PC-9 (cell line): ENCODE data around the gene FGD5. TPM values are rescaled to one million over a fixed set of nuclear protein-coding genes. Genes with fewer than 3 reads are reported as not detected.

Experiments used
- BruUV-seq: library from RNA; stranded (reverse); fragments of 400-500 nt; replicated peaks from 2 replicates; lab custom pipeline; 2021; lab: Mats Ljungman, UMichigan
- CTCF ChIA-PET: fragments of 300-600 bp; sonication (Branson Sonifier 250); formaldehyde crosslinking; loops from one replicate; lab custom pipeline; 2022; ENCODE audit warnings: antibody characterized with exemption; lab: Charles Lee
- POLR2A ChIA-PET: fragments of 300-600 bp; sonication (Branson Sonifier 250); formaldehyde crosslinking; loops from one replicate; lab custom pipeline; 2022; ENCODE audit warnings: antibody characterized with exemption; ENCODE audit not compliant: unreplicated experiment; lab: Charles Lee
- DNase-seq, 2 experiments: peaks; one replicate each; pipeline versions ENCODE4 v3.0.0 to v3.0.0-alpha.2; 2015 to 2022; ENCODE audit warnings: mixed read lengths in 1 of 2
- H2AFZ ChIP-seq: fragments of 200-600 bp; sonication (generic); 2 replicates; pipeline ENCODE4 v1.8.1; 2017; ENCODE audit warnings: antibody characterized with exemption
- H3F3A ChIP-seq: fragments of 200-600 bp; sonication (generic); 2 replicates; pipeline ENCODE4 v1.8.1; 2017; ENCODE audit warnings: antibody characterized with exemption, mild to moderate bottlenecking, low read depth; ENCODE audit not compliant: insufficient read depth
- H3K27ac ChIP-seq: fragments of 200-600 bp; sonication (generic); 2 replicates; pipeline ENCODE4 v1.6.1; 2016; ENCODE audit warnings: mixed run types
- H3K27me3 ChIP-seq: fragments of 200-600 bp; sonication (generic); 2 replicates; pipeline ENCODE4 v1.6.1; 2016; ENCODE audit warnings: low read depth, mixed run types; ENCODE audit not compliant: insufficient read depth
- H3K36me3 ChIP-seq: fragments of 200-600 bp; sonication (generic); 2 replicates; pipeline ENCODE4 v1.6.1; 2016; ENCODE audit warnings: low read depth, mixed run types
- H3K4me1 ChIP-seq: fragments of 200-600 bp; sonication (generic); replicated peaks from 2 replicates; pipeline ENCODE4 v1.6.1; 2016; ENCODE audit warnings: mixed run types; ENCODE audit not compliant: insufficient read depth
- H3K4me2 ChIP-seq: fragments of 200-600 bp; sonication (generic); 2 replicates; pipeline ENCODE4 v1.6.1; 2017; ENCODE audit warnings: mixed run types
- H3K4me3 ChIP-seq: fragments of 200-600 bp; sonication (generic); 2 replicates; pipeline ENCODE4 v1.6.1; 2016; ENCODE audit warnings: mixed run types
- H3K79me2 ChIP-seq: fragments of 200-600 bp; sonication (generic); 2 replicates; pipeline ENCODE4 v1.6.1; 2017; ENCODE audit warnings: low read depth, mixed run types
- H3K9me2 ChIP-seq: fragments of 200-600 bp; sonication (generic); 2 replicates; pipeline ENCODE4 v1.8.1; 2017; ENCODE audit warnings: mild to moderate bottlenecking; ENCODE audit not compliant: insufficient read depth
- H3K9me3 ChIP-seq: fragments of 200-600 bp; sonication (generic); 2 replicates; pipeline ENCODE4 v1.8.1; 2016; ENCODE audit warnings: low read depth; ENCODE audit not compliant: insufficient read depth
- H4K20me1 ChIP-seq: fragments of 200-600 bp; sonication (generic); 2 replicates; pipeline ENCODE4 v1.8.1; 2017; ENCODE audit not compliant: insufficient read depth
- EZH2 ChIP-seq: fragments of 200-600 bp; sonication (generic); IDR thresholded peaks from 2 replicates; pipeline ENCODE4 v1.8.0; 2017; ENCODE audit warnings: antibody characterized with exemption, low read depth
- intact Hi-C: fragments of 100-400 bp; cut with micrococcal nuclease; formaldehyde crosslinking; loops from one replicate; pipeline ENCODE4 v1.10.0; 2022; ENCODE audit not compliant: unreplicated experiment
- total RNA-seq: library from RNA; stranded (reverse); gene quantifications from 2 replicates; pipeline ENCODE4 v1.2.3, GENCODE V29; 2021
- TF ChIP-seq, protein P1 (sequence below): fragments of 200-600 bp; sonication (generic); conservative IDR thresholded peaks from 2 replicates; pipeline ENCODE4 v1.6.1; 2017; ENCODE audit warnings: mixed run types, antibody characterized with exemption, mild to moderate bottlenecking, moderate library complexity

FGD5 gene
- total RNA-seq, 1 experiment from 2014 or later = not detected

DNA sequence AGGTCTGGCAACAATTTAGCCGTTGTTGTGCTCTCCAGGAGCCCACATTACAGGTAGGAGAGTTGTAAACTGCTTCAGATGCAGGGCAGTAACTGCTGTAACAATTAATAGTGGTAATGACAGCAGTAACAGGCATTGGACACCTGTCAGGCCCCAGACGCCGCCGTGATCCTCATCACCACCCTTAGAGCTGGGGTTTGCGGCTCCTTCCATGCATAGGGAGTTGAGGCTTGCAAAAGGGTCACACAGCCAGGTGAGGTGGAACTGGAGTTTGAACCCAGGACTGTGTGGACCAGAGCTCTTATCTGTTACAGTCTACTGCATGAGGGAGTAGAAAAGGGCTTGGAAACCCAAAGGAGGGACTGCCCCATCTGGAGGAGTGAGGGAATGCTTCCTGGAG lies 101.8 kb downstream of the FGD5 start:
- BruUV-seq = no TSS peak
- Histone ChIP-seq H2AFZ (no peak overlapping the region), H4K20me1 (no peaks in the 10 kb centered on the region), H3F3A (no peaks in the 10 kb centered on the region), H3K4me1 (no peaks in the 10 kb centered on the region), H3K9me2 (no peaks in the 10 kb centered on the region), H3K27ac (no peak overlapping the region), H3K9me3 (no peaks in the 10 kb centered on the region), H3K36me3 (no peaks in the 10 kb centered on the region), H3K27me3 (no peaks in the 10 kb centered on the region), H3K4me3 (no peak overlapping the region), H3K4me2 (no peak overlapping the region), H3K79me2 (no peaks in the 10 kb centered on the region)
- POLR2A ChIA-PET = no interaction called here
- TF ChIP-seq, protein P1, sequence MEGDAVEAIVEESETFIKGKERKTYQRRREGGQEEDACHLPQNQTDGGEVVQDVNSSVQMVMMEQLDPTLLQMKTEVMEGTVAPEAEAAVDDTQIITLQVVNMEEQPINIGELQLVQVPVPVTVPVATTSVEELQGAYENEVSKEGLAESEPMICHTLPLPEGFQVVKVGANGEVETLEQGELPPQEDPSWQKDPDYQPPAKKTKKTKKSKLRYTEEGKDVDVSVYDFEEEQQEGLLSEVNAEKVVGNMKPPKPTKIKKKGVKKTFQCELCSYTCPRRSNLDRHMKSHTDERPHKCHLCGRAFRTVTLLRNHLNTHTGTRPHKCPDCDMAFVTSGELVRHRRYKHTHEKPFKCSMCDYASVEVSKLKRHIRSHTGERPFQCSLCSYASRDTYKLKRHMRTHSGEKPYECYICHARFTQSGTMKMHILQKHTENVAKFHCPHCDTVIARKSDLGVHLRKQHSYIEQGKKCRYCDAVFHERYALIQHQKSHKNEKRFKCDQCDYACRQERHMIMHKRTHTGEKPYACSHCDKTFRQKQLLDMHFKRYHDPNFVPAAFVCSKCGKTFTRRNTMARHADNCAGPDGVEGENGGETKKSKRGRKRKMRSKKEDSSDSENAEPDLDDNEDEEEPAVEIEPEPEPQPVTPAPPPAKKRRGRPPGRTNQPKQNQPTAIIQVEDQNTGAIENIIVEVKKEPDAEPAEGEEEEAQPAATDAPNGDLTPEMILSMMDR = no peak
- TF ChIP-seq EZH2 = no peak
- DNase-seq = no peak
- CTCF ChIA-PET = interaction anchor here (0.5 to 1.4 kb wide), 6 partner anchors 7 to 717 kb away, joined by 3 to 9 read pairs (median 6); no protein-coding TSS in a partner anchor
- intact Hi-C loops = loop anchor here (2.0 to 10.0 kb wide), 4 partner anchors 63 to 1024 kb away; partner anchors contain the start of gene C3orf20

DNA sequence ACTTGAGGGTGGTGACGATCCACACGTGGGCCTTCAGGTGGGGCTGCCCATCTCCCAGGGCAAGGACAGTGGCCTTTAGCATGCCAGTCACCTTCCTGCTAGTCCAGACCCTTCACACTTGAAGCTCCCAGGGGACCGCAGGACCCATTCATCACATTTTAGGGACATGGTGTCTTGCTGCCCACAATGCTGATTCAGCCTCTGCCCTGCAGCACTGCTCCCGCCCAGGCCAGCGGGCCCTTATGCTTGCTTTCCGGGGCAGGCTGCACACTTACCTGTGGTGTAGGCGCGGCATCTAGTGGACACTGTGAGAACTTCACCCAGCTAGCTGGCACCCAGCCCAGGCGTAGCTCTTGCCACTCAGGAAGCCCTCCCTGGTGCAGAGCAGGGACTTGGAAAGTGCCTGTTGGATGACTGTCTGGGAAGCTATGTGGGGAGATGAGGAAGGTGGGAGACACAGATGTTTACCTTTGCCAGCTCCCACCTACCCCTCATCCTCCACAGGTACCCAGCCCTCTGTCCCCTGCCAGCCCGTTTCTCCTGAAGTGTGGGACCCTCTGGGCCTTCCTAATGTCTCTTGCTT lies 102.4 kb downstream of the FGD5 start:
- H3K27ac ChIP-seq = no peak overlapping the region
- no peak overlapping the region for H3K4me2 ChIP-seq
- no peaks in the 10 kb centered on the region for H3K9me3 ChIP-seq
- intact Hi-C loops = loop anchor here (1.0 to 10.0 kb wide), 7 partner anchors 64 to 1024 kb away; partner anchors contain the start of gene C3orf20
- CTCF ChIA-PET = interaction anchor here (0.5 to 1.4 kb wide), 7 partner anchors 8 to 718 kb away, joined by 3 to 9 read pairs (median 5); no protein-coding TSS in a partner anchor
- H3K4me3 ChIP-seq = no peak overlapping the region
- H3F3A ChIP-seq = no peaks in the 10 kb centered on the region
- H3K27me3 ChIP-seq = no peaks in the 10 kb centered on the region
- no TSS peak for BruUV-seq
- no peaks in the 10 kb centered on the region for H3K9me2 ChIP-seq
- no peaks in the 10 kb centered on the region for H3K79me2 ChIP-seq
- POLR2A ChIA-PET = no interaction called here
- no peaks in the 10 kb centered on the region for H3K36me3 ChIP-seq
- no peaks in the 10 kb centered on the region for H4K20me1 ChIP-seq
- peak; percentile 68 to 83 for DNase-seq
- H3K4me1 ChIP-seq = no peaks in the 10 kb centered on the region
- no peak overlapping the region for H2AFZ ChIP-seq
- no peak for TF ChIP-seq EZH2
- TF ChIP-seq, protein P1 = peak; percentile 98

DNA sequence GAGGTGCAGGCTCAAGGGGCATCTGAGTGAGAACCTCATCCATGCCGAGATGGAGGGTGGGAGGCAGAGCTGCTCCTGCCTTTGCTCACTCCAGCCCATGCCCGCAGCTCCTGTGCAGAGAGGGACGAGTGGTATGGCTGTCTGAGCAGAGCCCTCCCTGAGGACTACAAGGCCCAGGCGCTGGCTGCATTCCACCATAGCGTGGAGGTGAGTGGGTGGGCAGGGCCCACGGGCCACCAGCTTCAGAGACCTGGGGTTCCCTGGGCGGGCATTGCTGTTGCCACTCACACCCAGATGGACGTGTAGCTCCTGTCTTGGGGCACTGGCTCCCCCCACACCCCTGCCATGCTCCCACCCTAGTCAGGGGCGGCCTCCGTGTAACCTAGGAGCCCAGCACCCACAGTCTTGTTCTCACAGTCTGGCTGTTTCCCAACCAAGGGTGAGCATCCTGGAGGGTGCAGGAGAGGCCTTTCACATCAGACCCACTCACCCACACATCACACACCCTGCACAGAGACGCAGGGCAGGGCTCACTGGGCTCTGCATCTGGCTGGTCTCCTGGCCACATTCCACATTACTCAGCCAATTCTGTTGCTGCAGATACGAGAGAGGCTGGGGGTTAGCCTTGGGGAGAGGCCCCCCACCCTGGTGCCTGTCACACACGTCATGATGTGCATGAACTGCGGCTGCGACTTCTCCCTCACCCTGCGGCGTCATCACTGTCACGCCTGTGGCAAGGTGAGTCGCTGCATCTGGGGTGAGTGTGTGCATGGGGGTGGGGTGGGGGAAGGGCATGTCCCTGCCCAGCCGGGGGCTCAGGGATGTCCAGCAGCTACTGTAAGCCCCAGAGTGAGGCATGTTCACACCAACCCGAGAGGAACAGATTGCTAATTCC lies 103.3 kb downstream of the FGD5 start:
- no peaks in the 10 kb centered on the region for H3K9me3 ChIP-seq
- H3K4me2 ChIP-seq = no peak overlapping the region
- H3K27me3 ChIP-seq = no peaks in the 10 kb centered on the region
- H3K4me1 ChIP-seq = no peaks in the 10 kb centered on the region
- no peaks in the 10 kb centered on the region for H4K20me1 ChIP-seq
- intact Hi-C loops = loop anchor here (1.0 to 10.0 kb wide), 7 partner anchors 65 to 1025 kb away; partner anchors contain the start of gene C3orf20
- H3K4me3 ChIP-seq = no peak overlapping the region
- ChIA-PET POLR2A (no interaction called here), CTCF (interaction anchor here (0.6 to 1.4 kb wide), 7 partner anchors 11 to 719 kb away, joined by 3 to 9 read pairs (median 4); no protein-coding TSS in a partner anchor)
- no peak overlapping the region for H2AFZ ChIP-seq
- no peaks in the 10 kb centered on the region for H3K36me3 ChIP-seq
- no peak for DNase-seq
- H3F3A ChIP-seq = no peaks in the 10 kb centered on the region
- H3K79me2 ChIP-seq = no peaks in the 10 kb centered on the region
- no peak for TF ChIP-seq EZH2
- TF ChIP-seq, protein P1 = no peak
- no peak overlapping the region for H3K27ac ChIP-seq
- no TSS peak for BruUV-seq
- no peaks in the 10 kb centered on the region for H3K9me2 ChIP-seq
